Calu3 (cell line): Measurements from ENCODE around the gene USP32. TPM values are rescaled to one million over a fixed set of nuclear protein-coding genes. Genes with fewer than 3 reads are reported as not detected.

Experiments used
- Bru-seq: library from RNA; stranded (reverse); fragments of 400-500 nt; gene quantifications from one replicate; lab custom pipeline; 2021; lab: Mats Ljungman, UMichigan
- BruChase-seq, 2 experiments: library from RNA; stranded (reverse); fragments of 400-500 nt; gene quantifications; one replicate each; lab custom pipeline; 2021; lab: Mats Ljungman, UMichigan
- BruUV-seq: library from RNA; stranded (reverse); fragments of 400-500 nt; replicated peaks from 2 replicates; lab custom pipeline; 2021; lab: Mats Ljungman, UMichigan
- CTCF ChIA-PET: fragments of 300-600 bp; sonication (Branson Sonifier 250); formaldehyde crosslinking; loops from one replicate; lab custom pipeline; 2022; ENCODE audit warnings: antibody characterized with exemption; lab: Charles Lee
- DNase-seq: peaks from one replicate; pipeline ENCODE4 v3.0.0; 2022
- H3K27ac Mint-ChIP-seq: one replicate; pipeline ENCODE4 v1.8.0; 2022; ENCODE audit warnings: mixed read lengths; ENCODE audit not compliant: unreplicated experiment
- H3K27me3 Mint-ChIP-seq: one replicate; pipeline ENCODE4 v1.8.0; 2022; ENCODE audit warnings: mixed read lengths; ENCODE audit not compliant: unreplicated experiment
- H3K36me3 Mint-ChIP-seq: one replicate; pipeline ENCODE4 v1.8.0; 2022; ENCODE audit warnings: mild to moderate bottlenecking, moderate library complexity, mixed read lengths; ENCODE audit not compliant: insufficient read depth, unreplicated experiment
- H3K4me1 Mint-ChIP-seq: one replicate; pipeline ENCODE4 v1.8.0; 2022; ENCODE audit warnings: mild to moderate bottlenecking, low read depth, mixed read lengths; ENCODE audit not compliant: unreplicated experiment
- H3K4me3 Mint-ChIP-seq: one replicate; pipeline ENCODE4 v1.8.0; 2022; ENCODE audit warnings: mild to moderate bottlenecking, low read depth, moderate library complexity, mixed read lengths; ENCODE audit not compliant: unreplicated experiment
- H3K9me3 Mint-ChIP-seq: one replicate; pipeline ENCODE4 v1.8.0; 2022; ENCODE audit warnings: low read depth, mixed read lengths; ENCODE audit not compliant: unreplicated experiment
- intact Hi-C: fragments of 100-400 bp; cut with micrococcal nuclease; formaldehyde crosslinking; loops from one replicate; pipeline ENCODE4 v1.10.0; 2022; ENCODE audit not compliant: unreplicated experiment
- long read RNA-seq: library from polyadenylated mRNA; stranded (forward); transcript quantifications from one replicate; pipeline ENCODE4 v2.0.0, GENCODE V29; 2022
- total RNA-seq: library from RNA; stranded (reverse); gene quantifications from 2 replicates; pipeline ENCODE4 v1.2.3, GENCODE V29; 2022
- TF ChIP-seq, protein P1 (sequence below): fragments of 200-600 bp; IDR thresholded peaks from one replicate; pipeline ENCODE4 v1.8.0; 2022; ENCODE audit warnings: antibody characterized with exemption; ENCODE audit not compliant: unreplicated experiment

Gene USP32, protein sequence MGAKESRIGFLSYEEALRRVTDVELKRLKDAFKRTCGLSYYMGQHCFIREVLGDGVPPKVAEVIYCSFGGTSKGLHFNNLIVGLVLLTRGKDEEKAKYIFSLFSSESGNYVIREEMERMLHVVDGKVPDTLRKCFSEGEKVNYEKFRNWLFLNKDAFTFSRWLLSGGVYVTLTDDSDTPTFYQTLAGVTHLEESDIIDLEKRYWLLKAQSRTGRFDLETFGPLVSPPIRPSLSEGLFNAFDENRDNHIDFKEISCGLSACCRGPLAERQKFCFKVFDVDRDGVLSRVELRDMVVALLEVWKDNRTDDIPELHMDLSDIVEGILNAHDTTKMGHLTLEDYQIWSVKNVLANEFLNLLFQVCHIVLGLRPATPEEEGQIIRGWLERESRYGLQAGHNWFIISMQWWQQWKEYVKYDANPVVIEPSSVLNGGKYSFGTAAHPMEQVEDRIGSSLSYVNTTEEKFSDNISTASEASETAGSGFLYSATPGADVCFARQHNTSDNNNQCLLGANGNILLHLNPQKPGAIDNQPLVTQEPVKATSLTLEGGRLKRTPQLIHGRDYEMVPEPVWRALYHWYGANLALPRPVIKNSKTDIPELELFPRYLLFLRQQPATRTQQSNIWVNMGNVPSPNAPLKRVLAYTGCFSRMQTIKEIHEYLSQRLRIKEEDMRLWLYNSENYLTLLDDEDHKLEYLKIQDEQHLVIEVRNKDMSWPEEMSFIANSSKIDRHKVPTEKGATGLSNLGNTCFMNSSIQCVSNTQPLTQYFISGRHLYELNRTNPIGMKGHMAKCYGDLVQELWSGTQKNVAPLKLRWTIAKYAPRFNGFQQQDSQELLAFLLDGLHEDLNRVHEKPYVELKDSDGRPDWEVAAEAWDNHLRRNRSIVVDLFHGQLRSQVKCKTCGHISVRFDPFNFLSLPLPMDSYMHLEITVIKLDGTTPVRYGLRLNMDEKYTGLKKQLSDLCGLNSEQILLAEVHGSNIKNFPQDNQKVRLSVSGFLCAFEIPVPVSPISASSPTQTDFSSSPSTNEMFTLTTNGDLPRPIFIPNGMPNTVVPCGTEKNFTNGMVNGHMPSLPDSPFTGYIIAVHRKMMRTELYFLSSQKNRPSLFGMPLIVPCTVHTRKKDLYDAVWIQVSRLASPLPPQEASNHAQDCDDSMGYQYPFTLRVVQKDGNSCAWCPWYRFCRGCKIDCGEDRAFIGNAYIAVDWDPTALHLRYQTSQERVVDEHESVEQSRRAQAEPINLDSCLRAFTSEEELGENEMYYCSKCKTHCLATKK (N-terminal part only)
- 29.6 and 29.9 TPM in 2 replicates for total RNA-seq
- percentile 74 among the genes with signal in this experiment for Bru-seq, nascent RNA
- BruChase-seq, experiment 1, labeled RNA remaining after a 6-hour chase = percentile 62 among the genes with signal in this experiment
- BruChase-seq, experiment 2, labeled RNA remaining after a 2-hour chase = percentile 59 among the genes with signal in this experiment
- long read RNA-seq, full-length matches to known transcripts = 2 of 6 reads
- long read RNA-seq, partial matches to known transcripts = 1 of 6 reads
- long read RNA-seq, other reads (novel, unspliced or antisense) = 3 of 6 reads

DNA sequence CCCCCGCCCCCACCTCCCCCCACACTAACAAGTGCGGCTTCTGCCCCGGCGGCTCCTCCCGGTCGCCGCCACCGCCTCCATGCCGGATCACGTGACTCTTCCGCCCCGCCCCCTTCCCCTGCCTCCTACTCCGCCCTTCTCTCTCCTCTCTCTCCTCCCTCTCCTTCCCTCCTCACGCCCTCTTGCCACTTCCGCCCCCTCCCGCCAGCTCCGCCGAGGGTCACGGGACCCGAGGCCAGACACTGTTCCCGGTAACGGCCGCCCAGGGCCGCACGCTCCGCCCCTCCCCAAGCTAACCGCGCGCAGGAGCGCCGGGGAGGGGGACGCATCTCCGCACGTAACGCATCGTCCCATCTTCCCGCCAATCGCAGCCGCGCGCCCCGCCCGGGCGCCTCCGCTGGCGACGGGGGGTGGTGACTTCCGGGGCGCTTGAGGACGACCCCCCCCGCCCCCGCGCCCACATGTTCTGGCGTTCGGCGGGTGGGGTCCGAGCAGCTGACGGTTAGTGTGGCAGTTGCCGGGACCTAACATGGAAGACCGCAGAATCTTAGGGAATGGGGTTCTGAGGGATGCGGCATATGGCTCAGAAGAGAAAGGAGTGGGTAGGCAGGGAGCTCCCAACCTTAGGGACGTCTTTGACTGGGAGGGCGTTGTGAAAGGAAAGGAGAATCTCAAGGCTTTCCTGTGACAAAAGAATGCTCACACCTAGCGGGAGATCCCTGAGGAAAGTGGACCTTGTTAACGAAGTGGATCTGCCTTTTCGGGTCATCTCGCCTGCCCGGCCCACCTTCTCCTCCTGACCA, at the start of gene USP32:
TSS of gene USP32 (minus strand) at position 92 of the 803 bp plus-strand sequence. CDS start 194 bp downstream, outside the sequence.
- BruUV-seq = no TSS peak

DNA sequence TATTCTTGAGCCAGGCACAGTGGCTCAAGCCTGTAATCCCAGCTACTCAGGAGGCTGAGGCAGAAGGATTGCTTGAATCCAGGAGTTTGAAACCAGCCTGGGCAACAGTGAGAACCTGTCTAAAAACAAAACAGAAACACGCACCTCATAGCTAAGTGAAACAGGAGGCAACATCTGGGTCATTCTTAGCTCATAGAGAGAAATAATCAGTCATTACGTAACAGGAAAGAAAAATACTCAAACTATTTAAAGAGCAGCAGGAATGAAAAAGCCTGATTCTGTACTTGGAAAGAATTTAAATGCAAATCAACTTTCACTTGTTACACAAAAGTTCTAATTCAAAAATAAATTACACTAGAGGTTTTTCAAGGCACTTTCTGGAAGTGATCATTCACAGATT, 47.6 kb upstream of the USP32 start:
- TF ChIP-seq, protein P1, sequence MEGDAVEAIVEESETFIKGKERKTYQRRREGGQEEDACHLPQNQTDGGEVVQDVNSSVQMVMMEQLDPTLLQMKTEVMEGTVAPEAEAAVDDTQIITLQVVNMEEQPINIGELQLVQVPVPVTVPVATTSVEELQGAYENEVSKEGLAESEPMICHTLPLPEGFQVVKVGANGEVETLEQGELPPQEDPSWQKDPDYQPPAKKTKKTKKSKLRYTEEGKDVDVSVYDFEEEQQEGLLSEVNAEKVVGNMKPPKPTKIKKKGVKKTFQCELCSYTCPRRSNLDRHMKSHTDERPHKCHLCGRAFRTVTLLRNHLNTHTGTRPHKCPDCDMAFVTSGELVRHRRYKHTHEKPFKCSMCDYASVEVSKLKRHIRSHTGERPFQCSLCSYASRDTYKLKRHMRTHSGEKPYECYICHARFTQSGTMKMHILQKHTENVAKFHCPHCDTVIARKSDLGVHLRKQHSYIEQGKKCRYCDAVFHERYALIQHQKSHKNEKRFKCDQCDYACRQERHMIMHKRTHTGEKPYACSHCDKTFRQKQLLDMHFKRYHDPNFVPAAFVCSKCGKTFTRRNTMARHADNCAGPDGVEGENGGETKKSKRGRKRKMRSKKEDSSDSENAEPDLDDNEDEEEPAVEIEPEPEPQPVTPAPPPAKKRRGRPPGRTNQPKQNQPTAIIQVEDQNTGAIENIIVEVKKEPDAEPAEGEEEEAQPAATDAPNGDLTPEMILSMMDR = no peak
- Mint-ChIP-seq H3K4me1 (no peaks in the 10 kb centered on the region), H3K36me3 (no peaks in the 10 kb centered on the region), H3K9me3 (no peaks in the 10 kb centered on the region), H3K27me3 (no peaks in the 10 kb centered on the region), H3K4me3 (no peak overlapping the region), H3K27ac (no peak overlapping the region)
- DNase-seq = no peak
- CTCF ChIA-PET = no interaction called here
- intact Hi-C loops = loop anchor here (10.0 kb wide), 1 partner anchor 295 kb away; the partner anchor contains the start of gene CA4
- no TSS peak for BruUV-seq

More for the DNA sequence above, at the start of gene USP32:
- Mint-ChIP-seq H3K4me3 (peak within 1 kb of the TSS; percentile 88), H3K4me1 (peaks cover 19% of the 10 kb centered on the region), H3K9me3 (no peaks in the 10 kb centered on the region), H3K27me3 (no peaks in the 10 kb centered on the region), H3K27ac (peak within 1 kb of the TSS; percentile 79), H3K36me3 (peaks cover 33% of the 10 kb centered on the region)
- intact Hi-C loops = no loop called here
- CTCF ChIA-PET = interaction anchor here (0.5 to 1.0 kb wide), 7 partner anchors 10 to 640 kb away, joined by 3 to 5 read pairs (median 4); no protein-coding TSS in a partner anchor
- TF ChIP-seq, protein P1 = no peak
- DNase-seq = peak; percentile 95

DNA sequence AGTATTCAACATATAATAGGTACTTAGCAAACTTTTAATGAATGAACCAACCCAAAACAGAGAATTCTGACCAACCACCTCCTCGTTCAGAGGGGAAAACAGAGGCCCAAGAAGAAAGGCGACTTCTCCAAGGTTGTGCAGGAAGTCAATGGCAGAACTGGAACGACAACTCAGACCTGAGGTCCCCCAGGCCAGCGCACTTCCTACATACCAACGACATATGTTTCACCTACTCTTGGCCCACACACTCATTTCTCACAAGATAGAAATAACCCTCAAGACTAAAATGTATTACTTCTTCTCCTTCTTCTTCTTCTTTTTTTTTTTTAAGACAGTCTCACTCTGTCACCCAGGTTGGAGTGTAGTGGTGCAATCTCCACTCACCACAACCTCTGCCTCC, 44.7 kb upstream of the USP32 start:
- Mint-ChIP-seq H3K27ac (no peak overlapping the region), H3K4me1 (no peaks in the 10 kb centered on the region), H3K4me3 (no peak overlapping the region), H3K27me3 (no peaks in the 10 kb centered on the region), H3K36me3 (no peaks in the 10 kb centered on the region), H3K9me3 (no peaks in the 10 kb centered on the region)
- CTCF ChIA-PET = interaction anchor here (0.6 kb wide), 1 partner anchor 205 kb away, joined by 4 read pairs; no protein-coding TSS in a partner anchor
- DNase-seq = no peak
- BruUV-seq = no TSS peak
- TF ChIP-seq, protein P1 = no peak
- intact Hi-C loops = loop anchor here (2.0 to 10.0 kb wide), 2 partner anchors 206 to 292 kb away; partner anchors contain the start of gene CA4
